GM18526 (cell line): ENCODE measurements around the gene ZNF609.

Source experiments
- POLR2A ChIP-seq: IDR thresholded peaks from 3 replicates; pipeline ENCODE4 v1.6.1; 2011; ENCODE audit not compliant: insufficient read length; ENCODE audit errors: extremely low read depth

The ZNF609 gene

DNA sequence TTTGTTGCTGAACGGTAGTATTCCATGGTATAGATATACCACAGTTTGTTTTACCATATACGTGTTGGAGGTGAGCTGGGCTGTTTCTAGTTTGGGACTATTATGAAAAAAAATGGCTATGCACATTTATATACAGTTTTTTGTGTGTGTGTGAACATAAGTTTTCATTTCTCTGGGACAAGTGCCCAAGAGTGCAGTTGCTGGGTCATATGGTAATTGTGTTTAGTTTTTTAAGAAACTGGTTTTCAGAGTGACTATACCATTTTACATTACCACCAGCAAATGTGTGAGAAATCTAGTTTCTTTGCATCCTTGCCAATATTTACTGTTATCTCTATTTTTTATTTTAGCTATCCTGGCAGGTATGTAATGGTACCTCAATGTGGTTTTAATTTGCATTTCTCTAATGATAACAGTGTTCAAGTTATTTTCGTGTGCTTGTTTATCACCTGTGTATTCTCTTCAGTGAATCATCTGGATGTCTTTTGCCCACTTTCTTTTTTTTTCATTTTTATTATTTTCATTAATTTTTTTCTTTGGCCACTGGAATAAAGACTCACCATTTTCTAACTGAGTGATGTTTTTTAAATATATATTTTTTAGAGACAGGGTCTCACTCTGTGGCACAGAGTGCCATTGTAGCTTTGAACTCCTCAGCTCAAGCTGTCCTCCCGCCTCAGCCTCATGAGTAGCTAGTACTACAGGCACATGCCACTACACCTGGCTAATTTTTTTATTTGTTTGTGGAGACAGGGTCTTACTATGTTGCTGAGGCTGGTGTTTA lies 75.3 kb downstream of the ZNF609 start:
- TF ChIP-seq POLR2A: no peak

DNA sequence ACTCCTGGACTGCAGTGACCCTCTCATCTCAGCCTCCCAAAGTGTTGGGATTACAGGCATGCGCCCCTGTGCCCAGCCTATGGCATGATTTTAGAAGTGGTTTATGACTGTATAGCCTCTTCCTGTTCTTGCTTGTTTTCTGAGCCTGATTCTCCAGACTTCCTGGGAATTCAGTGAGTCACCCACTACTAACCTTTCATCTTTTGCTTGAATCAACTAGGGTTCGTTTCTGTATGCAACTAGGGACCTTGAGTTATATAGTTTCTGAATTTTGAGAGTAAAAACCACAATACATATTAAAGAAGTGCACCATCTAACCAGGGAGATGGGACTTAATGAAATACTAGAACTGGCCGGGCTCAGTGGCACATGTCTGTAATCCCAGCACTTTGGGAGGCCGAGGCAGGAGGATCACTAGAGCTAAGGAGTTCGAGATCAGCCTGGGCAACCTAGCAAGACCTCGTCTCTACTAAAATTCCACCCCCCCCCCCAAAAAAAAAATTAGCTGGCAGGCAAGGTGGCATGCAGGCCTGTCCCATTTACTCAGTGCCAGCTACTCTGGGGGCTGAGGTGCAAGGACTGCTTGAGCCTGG lies 76.0 kb downstream of the ZNF609 start:
- TF ChIP-seq POLR2A: no peak

DNA sequence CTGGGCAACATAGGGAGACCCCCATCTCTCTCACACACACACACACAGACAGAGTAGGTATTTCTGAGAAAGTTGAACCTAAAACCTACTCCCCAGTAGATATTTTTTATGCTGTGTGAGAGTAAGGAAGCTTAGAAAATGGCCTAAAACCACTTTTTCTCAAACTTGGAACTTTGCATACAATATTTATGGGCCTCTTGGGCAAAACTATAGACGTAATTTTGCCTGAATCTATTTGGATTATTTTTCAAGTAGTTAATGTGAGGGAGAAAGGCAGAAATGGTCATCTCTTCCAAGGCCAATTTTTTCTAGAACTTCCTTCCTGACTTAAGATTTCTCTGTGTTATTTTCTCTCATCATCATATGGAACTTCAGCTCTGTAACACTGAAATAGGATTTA lies 81.7 kb downstream of the ZNF609 start:
- no peak for TF ChIP-seq POLR2A

DNA sequence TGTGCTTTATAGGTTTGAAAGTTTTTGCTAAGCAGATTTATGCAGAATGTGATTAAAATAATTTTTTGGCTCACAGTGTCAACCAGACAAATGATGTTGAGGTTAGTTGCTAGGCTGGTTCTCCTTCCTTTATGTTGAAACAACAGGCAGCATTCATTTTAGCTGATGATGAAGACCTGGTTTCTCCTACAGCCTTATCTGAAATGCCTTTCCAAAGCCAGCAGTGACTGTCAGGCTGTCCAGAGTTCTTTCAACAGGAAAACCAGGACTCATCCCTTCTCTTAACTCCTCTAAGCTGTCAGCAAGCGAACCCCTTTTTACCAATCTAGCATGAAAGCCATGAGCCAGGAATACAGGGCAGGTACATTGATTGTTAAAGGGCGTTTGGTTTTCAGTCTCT lies 84.1 kb downstream of the ZNF609 start:
- no peak for TF ChIP-seq POLR2A

DNA sequence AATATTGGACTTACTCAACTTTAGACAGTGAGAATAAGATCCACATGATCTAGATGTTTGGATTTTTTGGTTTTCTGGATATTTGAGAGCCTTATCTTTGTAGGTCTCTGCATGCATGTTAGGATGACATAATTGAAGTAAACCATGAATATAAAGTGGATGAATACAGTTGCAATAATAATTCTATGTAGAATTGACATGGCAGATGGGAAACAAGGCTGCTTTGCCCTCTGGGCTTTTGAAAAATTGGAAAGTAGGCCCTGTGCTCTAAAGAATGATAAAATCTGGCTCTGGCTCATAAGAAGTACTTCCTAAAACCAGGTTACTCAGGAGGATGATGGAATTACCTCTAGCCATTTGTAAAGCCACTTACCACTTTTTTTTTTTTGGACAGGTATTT lies 86.9 kb downstream of the ZNF609 start:
- TF ChIP-seq POLR2A: no peak

DNA sequence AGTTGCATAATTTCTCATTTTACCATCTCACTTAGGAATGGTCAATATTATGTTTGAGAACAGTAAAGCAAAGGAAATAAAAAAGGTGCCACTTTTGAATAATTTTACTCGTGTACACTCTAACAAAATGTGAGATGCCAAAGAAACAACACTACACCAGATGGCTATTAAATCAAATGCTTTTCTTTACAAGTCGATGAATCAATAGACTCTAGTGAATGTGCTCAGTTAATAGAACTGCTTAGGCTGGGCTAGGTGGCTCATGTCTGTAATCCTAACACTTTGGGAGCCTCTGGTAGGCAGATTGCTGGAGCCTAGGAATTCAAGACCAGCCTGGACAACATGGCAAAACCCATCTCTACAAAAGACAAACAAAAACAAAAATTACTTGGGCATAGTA lies 87.9 kb downstream of the ZNF609 start:
- no peak for TF ChIP-seq POLR2A

DNA sequence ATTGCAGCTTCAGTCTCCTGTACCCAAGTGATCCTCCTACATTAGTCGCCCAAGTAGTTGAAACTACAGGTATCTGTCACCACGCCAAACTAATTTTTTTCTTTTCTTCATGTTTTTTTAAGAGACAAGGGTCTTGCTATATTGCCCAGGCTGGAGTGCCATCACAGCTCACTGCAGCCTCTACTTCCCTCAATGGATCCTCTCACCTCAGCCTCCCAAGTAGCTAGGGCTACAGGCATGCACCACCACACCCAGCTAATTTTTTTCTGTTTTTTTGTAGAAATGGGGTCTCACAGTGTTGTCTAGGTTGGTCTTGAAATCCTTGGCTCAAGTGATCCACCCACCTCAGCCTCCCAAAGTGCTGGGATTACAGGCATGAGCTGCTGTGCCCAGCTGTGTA lies 89.5 kb downstream of the ZNF609 start:
- TF ChIP-seq POLR2A: no peak

DNA sequence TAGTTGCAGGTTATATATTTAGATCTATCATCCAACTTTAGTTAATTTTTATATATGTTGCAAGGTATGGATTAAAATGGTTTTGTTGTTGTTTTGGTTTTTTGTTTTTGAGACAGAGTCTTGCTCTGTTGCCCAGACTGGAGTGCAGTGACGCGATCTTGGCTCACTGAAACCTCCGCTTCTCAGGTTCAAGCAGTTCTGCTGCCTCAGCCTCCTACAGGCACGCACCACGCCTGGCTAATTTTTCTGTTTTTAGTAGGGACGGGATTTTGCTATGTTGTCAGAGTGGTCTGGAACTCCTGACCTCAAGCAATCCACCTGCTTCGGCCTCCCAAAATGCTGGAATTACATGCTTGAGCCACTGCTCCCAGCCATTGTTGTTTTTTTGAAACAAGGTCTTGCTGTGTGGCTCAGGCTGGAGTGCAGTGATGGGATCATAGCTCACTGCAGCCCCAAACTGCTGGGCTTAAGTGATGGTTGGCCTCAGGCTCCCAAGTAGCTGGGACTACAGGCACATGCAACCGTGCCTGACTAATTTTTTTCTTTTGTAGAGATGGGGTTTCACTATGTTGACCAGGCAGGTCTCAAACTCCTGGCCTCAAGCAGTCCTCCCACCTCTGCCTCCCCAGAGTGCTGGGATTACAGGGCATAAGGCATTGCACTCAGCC lies 92.0 kb downstream of the ZNF609 start:
- no peak for TF ChIP-seq POLR2A

DNA sequence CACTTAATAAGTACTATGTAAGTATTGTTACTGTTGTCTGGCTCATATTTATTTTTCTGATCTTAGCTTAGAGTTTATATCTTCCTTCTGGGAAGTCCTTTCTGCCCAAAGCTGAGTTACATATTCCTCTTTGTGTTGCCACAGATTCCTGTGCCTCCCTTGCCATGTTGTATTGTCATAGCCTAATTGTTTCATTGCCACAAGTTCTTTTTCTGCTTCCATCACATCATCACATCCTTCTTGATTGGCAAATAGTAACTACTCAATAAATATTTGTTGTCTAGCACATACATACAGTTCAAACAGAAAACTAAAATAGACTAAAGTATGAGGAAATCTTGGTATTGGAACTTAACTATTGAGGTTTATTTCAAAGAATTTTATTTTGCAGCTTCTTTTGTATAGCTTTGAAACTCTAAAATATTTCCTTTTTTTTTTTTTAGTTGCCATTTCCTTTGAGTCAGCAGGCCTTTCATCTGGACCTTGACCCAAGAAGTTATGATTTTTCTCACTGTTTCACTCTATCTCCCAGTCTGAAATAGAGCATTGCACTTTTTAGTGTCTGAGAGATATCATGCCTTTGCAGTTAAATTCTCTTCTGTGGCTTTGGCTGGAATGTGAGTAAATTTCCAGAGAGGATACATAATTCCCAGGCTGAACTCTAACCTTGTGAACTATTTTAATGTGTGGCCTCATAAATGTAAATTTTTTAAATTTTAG lies 98.2 kb downstream of the ZNF609 start:
- no peak for TF ChIP-seq POLR2A

DNA sequence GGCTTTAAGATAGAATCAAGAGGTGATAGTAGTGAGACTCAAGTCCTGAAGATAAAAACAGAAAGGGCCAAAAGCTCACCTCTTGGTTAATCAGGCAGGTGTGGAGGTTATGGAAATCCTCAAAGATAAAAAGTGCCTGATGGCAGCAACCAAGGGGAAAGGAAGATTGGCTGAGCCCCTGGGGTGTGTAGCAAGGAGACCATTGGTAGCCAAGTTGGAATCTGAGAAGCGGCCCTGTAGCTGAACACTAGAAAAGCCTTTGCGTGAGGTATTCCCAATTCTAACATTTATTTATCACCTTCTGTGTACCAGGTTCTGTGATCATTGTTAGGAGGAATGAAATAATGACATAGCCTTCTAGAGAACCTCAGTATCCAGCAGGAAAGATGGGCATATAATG lies 98.9 kb downstream of the ZNF609 start:
- TF ChIP-seq POLR2A: no peak

DNA sequence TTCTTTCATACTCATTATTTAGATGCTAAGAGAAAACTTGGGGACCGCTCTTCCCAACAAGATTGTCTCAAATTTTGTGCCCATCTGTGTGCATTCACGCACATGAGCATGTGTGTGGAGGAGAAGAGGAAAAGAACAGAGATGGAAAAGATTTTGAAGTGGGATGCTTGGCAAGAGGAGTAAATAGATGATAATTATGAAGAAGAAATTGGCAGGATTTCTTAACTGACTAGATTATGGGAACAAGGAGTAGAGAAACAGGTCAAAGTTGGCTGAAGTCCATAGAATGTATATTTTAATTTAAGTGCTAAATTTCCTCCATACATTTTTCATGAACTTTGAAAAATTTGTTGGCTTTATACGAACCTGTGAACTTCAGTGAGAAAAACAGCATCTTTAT lies 100.1 kb downstream of the ZNF609 start:
- TF ChIP-seq POLR2A: no peak

DNA sequence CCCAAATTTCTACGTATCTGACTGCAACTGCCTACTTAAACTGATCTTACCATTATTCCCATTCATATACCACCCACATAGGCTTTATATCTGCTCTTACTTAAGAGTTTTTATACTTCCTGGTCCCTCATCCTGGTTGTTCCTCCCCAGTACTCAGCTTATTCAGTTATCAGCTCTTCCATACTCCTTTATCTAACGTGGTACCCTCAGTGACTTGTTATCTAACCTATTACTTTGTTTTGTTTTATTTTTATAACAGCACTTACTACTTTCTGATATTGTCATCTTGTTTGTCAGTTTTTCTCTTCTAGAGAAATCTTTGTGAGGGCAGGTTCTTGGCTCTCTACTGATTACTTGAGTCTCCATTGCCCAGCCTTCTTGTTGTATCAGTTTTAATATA lies 100.6 kb downstream of the ZNF609 start:
- no peak for TF ChIP-seq POLR2A

DNA sequence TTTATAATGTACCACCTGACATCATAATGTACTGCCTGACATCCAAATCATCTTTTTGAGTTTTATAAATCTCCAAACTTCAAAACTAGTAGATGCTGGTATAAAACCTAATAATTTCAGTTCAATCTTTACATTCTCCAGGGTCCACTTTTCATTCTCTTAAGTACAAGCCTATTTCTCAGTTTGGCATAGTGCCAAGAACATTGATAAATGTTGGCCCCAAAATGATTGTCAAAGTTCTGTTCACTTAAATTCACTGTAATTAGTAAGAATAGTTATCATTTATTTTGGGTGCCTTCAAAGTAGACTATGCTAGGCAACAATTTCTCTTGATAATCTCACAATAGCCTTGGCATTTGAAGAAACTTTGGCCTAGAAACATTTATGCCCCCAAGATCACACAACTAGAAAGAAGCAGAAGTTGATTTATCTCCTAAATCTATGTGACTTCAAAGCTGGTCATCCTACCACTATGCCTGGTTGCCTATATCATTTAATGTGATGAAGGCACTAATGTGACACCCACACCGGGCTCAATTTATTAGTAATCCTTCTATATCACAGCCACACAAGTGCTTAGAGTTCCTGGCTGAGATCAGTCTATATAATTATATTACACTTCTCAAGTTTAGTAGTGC lies 101.7 kb downstream of the ZNF609 start:
- no peak for TF ChIP-seq POLR2A

DNA sequence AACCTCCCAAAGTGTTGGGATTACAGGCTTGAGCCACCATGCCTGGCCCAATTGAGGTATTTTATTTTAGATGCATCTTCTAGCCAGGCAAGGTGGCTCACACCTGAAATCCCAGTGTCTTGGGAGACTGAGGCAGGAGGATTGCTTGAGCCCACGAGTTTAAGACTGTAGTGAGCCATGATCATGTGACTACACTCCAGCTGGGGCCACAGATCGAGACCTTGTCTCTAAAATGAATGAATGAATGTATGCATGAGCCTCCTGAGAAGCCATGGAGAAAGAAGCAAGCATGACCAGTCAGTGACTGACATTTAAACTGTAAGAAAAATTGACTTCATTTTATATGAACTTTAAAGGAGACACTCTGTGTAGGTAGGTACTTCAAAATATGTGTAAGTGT lies 105.7 kb downstream of the ZNF609 start:
- TF ChIP-seq POLR2A: no peak

DNA sequence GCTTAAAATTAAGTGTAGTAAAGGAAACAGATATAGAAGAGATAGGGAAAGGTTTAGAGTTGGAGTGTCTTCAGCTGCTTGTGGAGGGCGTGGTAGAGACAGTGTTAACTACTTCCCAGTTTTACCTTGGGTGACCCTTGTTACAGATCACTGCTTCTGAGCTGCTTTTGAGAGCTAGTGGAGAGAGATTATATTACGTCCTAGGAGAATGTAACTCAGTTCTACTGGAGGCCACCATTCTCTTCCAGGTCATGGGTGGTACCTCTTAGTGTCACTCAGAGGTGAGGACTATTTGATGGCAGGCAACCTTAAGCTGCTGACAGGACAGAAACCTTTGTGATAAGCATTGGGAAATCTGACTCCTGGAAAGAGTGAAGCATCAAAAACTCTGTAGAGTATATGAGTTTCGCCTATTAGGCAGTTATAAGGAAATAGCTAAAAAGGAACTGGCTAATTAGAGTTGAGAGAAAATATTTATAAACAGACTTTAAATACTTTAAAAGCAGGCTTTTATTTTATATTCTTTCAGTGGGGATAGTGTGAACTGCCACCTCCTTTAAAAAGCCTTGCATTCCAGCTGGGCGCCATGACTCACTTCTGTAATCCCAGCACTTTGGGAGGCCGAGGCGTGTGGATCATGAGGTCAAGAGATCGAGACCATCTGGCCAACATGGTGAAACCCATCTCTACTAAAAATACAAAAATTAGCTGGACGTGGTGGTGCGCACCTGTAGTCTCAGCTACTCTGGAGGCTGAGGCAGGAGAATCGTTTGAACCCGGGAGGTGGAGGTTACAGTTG lies 106.5 kb downstream of the ZNF609 start:
- TF ChIP-seq POLR2A: no peak

DNA sequence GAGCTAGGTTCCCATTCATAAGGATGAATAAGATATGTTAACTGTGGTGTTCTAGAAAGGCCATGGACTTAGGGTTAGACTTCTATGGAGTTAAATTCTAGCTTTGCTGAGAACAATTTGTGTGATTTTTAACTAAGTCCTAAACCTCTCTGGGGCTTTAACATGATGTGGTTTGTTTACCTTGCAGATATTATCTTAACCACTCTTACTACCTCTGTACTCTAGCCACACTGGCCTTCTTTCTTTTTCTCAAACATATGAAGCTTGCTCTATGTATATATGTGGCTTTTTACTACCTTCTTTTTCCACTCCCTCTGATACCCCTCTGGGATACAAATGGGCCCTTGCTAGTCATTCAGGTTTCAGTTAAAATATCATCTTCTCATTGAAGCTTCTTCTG lies 108.4 kb downstream of the ZNF609 start:
- no peak for TF ChIP-seq POLR2A
